Measurements from ENCODE around the gene CLCN6. TPM values are rescaled to one million over a fixed set of nuclear protein-coding genes. Genes with fewer than 3 reads are reported as not detected.

CLCN6 gene
- total RNA-seq, 1 experiment from 2014 or later = 13.7 TPM

DNA sequence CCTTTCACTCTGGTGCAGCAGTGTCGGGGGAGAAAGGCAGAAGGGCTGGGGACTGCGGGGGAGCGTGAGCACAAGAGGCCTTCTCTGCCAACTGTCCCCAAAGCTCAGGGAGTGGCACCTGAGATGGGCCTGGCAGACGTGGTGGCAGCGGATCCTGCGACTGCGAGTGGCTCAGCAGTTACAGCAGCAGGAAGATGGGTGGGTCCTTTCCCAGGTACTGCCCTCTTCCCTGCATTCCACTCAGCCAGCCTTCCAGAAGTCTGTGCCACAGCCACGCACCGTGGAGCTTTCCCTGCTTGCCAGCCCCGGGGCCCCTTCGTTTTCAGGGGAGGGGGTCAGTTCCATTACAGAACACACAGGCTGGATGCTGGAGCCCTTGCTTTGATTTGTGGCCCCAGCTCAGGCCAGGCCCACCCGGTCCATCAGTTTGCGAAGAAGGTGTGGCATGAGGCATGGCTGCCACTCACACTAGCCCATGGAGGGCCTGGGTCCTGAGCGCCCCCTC lies 17.4 kb upstream of the CLCN6 start:
- Histone ChIP-seq H3K4me3 (replicated peaks in 1 of 2; ENCODE audit: low read depth in 1 of 2, low read length in 2 of 2) (no peak overlapping the region), H3K79me2 (ENCODE audit: insufficient read depth, low read length) (no peaks in the 10 kb centered on the region), H3K9ac (ENCODE audit: low read length) (no peak overlapping the region), H3K4me2 (ENCODE audit: low read length) (no peak overlapping the region), H3K4me1 (ENCODE audit: control insufficient read depth in 1 of 2, insufficient read depth in 2 of 2, low read length in 2 of 2) (peaks cover 37 to 74% of the 10 kb centered on the region in 2 experiments), H2AFZ (ENCODE audit: low read depth, low read length, poor library complexity, severe bottlenecking) (no peak overlapping the region), H3K27me3 (ENCODE audit: insufficient read depth, low read length) (no peaks in the 10 kb centered on the region), H4K20me1 (ENCODE audit: insufficient read depth) (no peaks in the 10 kb centered on the region), H3K36me3 (ENCODE audit: control insufficient read depth in 1 of 2, insufficient read depth in 2 of 2, low read length in 2 of 2) (no peaks in the 10 kb centered on the region), H3K9me2 (ENCODE audit: insufficient read depth) (no peaks in the 10 kb centered on the region), H3K9me3 (ENCODE audit: control insufficient read depth in 1 of 2, insufficient read depth in 1 of 2, low read depth in 1 of 2, low read length in 2 of 2) (no peaks in the 10 kb centered on the region), H3K27ac (ENCODE audit: low read depth, low read length) (no peak overlapping the region)
- DNase-seq (ENCODE audit: low read depth, low spot score) (no peak), ATAC-seq (no peak)
- RAD21 ChIA-PET (ENCODE audit: low non-redundant PET in 1 of 2, low total read pairs in 2 of 2, uncharacterized antibody in 2 of 2, unreplicated experiment in 2 of 2) = no interaction called here
- no TSS peak for BruUV-seq (replicated peaks)
- POLR2A ChIA-PET = no interaction called here
- no peak for TF ChIP-seq SIN3A (IDR thresholded peaks at IDR 0.05; ENCODE audit: low read depth)
- TF ChIP-seq TCF7L2 (IDR thresholded peaks at IDR 0.05; ENCODE audit: borderline replicate concordance, extremely low read depth, insufficient read depth, insufficient read length) = no peak
- no peak for TF ChIP-seq CBX3 (IDR thresholded peaks at IDR 0.05; ENCODE audit: low read depth)
- no peak for TF ChIP-seq SP1 (IDR thresholded peaks at IDR 0.05; ENCODE audit: low read depth)
- TF ChIP-seq JUND (IDR thresholded peaks at IDR 0.05) = no peak
- CTCF ChIA-PET = no interaction called here
- intact Hi-C loops (cut with micrococcal nuclease) = no loop called here

DNA sequence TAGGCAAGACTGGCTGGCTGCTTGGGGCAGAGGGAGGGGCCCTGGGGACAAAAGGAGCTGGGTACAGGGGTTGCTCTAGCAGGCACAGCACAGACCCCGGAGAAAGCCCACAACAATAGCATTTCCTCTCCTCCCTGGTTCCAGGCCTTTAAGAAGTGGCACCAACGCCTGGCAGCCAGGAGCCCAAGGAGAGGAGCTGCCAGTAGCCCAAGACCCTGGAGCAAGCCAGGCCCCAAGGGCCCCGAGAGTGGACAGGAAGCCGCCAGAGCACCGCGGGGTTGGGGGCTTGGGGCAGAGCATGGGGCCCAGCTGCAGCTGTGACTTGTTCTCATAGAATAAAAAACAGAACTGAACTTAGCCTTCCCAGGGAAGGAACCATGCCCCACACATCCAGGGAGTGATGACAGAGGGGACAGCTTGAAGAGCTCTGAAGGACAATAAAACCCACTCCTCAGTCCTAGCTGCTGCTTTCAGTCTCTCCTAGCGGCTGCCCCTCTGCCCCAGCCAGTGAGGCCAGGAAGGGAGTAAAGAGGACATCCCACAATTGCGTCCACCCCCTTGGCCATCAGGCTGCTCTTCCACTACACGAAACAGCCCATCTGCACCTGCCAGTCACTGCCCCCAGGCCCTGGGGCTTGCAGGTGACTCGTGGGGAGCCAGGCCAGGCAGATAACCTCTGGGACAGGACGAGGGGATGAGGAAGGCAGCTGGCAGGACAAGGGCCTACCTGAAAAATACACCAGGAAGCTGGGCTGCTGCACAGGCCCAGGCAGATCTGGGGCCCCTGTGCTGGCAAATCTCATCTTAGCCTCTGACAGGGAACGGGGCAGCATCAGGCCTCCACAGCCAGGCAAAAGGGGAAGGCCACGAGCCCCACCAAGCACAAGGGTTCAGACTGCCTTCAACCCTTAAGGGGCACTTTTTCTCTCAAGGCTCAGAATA lies 16.6 kb upstream of the CLCN6 start:
- Histone ChIP-seq H3K36me3 (ENCODE audit: control insufficient read depth in 1 of 2, insufficient read depth in 2 of 2, low read length in 2 of 2) (no peaks in the 10 kb centered on the region), H3K27me3 (ENCODE audit: insufficient read depth, low read length) (no peaks in the 10 kb centered on the region), H2AFZ (ENCODE audit: low read depth, low read length, poor library complexity, severe bottlenecking) (no peak overlapping the region), H3K4me1 (ENCODE audit: control insufficient read depth in 1 of 2, insufficient read depth in 2 of 2, low read length in 2 of 2) (peaks cover 37 to 79% of the 10 kb centered on the region in 2 experiments), H3K27ac (ENCODE audit: low read depth, low read length) (peak overlapping the region; percentile 37; the same call in 1 of the 2 replicates), H3K9me2 (ENCODE audit: insufficient read depth) (no peaks in the 10 kb centered on the region), H3K9me3 (ENCODE audit: control insufficient read depth in 1 of 2, insufficient read depth in 1 of 2, low read depth in 1 of 2, low read length in 2 of 2) (no peaks in the 10 kb centered on the region), H3K79me2 (ENCODE audit: insufficient read depth, low read length) (no peaks in the 10 kb centered on the region), H4K20me1 (ENCODE audit: insufficient read depth) (no peaks in the 10 kb centered on the region), H3K4me3 (replicated peaks in 1 of 2; ENCODE audit: low read depth in 1 of 2, low read length in 2 of 2) (no peak overlapping the region), H3K4me2 (ENCODE audit: low read length) (no peak overlapping the region), H3K9ac (ENCODE audit: low read length) (peak overlapping the region; percentile 50; the same call in 1 of the 2 replicates)
- DNase-seq (ENCODE audit: low read depth, low spot score) (no peak), ATAC-seq (no peak)
- intact Hi-C loops (cut with micrococcal nuclease) = no loop called here
- ChIA-PET CTCF (interaction anchor here (0.6 kb wide), 1 partner anchor 423 kb away, joined by 10 read pairs; no protein-coding TSS in a partner anchor), POLR2A (no interaction called here), RAD21 (ENCODE audit: low non-redundant PET in 1 of 2, low total read pairs in 2 of 2, uncharacterized antibody in 2 of 2, unreplicated experiment in 2 of 2) (no interaction called here)
- BruUV-seq (replicated peaks) = no TSS peak
- TF ChIP-seq ELF1 (IDR thresholded peaks at IDR 0.05; ENCODE audit: borderline replicate concordance, low read depth) (no peak), EGR1 (IDR thresholded peaks at IDR 0.05; ENCODE audit: low read depth) (no peak), CEBPB (IDR thresholded peaks at IDR 0.05; ENCODE audit: low read depth) (no peak), JUND (IDR thresholded peaks at IDR 0.05) (no peak), RAD21 (IDR thresholded peaks at IDR 0.05; ENCODE audit: low read depth) (no peak), CBX3 (IDR thresholded peaks at IDR 0.05; ENCODE audit: low read depth) (no peak), YY1 (IDR thresholded peaks at IDR 0.05; ENCODE audit: extremely low read depth, insufficient replicate concordance, low read depth, low read length) (no peak), POLR2A (IDR thresholded peaks at IDR 0.05; ENCODE audit: borderline replicate concordance, extremely low read depth, insufficient read depth, insufficient read length) (no peak), POLR2AphosphoS5 (IDR thresholded peaks at IDR 0.05; ENCODE audit: low read depth, low read length) (no peak), ZNF274 (IDR thresholded peaks at IDR 0.05; ENCODE audit: low read depth, low read length) (no peak), EZH2 (IDR thresholded peaks at IDR 0.05) (no peak)
- TF ChIP-seq, protein P1, sequence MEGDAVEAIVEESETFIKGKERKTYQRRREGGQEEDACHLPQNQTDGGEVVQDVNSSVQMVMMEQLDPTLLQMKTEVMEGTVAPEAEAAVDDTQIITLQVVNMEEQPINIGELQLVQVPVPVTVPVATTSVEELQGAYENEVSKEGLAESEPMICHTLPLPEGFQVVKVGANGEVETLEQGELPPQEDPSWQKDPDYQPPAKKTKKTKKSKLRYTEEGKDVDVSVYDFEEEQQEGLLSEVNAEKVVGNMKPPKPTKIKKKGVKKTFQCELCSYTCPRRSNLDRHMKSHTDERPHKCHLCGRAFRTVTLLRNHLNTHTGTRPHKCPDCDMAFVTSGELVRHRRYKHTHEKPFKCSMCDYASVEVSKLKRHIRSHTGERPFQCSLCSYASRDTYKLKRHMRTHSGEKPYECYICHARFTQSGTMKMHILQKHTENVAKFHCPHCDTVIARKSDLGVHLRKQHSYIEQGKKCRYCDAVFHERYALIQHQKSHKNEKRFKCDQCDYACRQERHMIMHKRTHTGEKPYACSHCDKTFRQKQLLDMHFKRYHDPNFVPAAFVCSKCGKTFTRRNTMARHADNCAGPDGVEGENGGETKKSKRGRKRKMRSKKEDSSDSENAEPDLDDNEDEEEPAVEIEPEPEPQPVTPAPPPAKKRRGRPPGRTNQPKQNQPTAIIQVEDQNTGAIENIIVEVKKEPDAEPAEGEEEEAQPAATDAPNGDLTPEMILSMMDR (IDR thresholded peaks at IDR 0.05 in 2 of 3, conservative IDR thresholded peaks at IDR 0.05 in 1 of 3; ENCODE audit: borderline replicate concordance in 1 of 3, insufficient read depth in 1 of 3, low read depth in 2 of 3, low read length in 2 of 3) = no peak
- TF ChIP-seq, protein P2, sequence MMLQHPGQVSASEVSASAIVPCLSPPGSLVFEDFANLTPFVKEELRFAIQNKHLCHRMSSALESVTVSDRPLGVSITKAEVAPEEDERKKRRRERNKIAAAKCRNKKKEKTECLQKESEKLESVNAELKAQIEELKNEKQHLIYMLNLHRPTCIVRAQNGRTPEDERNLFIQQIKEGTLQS (IDR thresholded peaks at IDR 0.05) = no peak

Data from HCT116 (cell line).